Stimulated activated CD8-positive, alpha-beta memory T cell treated with anti-CD3 and anti-CD28 coated beads, Interleukin-4, amount 100 ng/mL, for 4 hours (primary cell): ENCODE results near the gene TBX15.
"Not testable (repeated sequence)": the region's sequence is repeated elsewhere in the genome, so short reads cannot be mapped to it uniquely, and the experiment has no call there.

Source experiments
- DNase-seq, 2 donors: peaks; one replicate each; pipeline ENCODE4 v3.0.0-alpha.2; 2020; ENCODE audit warnings: low read depth in 2 of 2, low spot score in 1 of 2

TBX15 gene

GRCh38 chr1:118928739-118929554, 59.2 kb downstream of the TBX15 start:
- no peak for DNase-seq

DNA sequence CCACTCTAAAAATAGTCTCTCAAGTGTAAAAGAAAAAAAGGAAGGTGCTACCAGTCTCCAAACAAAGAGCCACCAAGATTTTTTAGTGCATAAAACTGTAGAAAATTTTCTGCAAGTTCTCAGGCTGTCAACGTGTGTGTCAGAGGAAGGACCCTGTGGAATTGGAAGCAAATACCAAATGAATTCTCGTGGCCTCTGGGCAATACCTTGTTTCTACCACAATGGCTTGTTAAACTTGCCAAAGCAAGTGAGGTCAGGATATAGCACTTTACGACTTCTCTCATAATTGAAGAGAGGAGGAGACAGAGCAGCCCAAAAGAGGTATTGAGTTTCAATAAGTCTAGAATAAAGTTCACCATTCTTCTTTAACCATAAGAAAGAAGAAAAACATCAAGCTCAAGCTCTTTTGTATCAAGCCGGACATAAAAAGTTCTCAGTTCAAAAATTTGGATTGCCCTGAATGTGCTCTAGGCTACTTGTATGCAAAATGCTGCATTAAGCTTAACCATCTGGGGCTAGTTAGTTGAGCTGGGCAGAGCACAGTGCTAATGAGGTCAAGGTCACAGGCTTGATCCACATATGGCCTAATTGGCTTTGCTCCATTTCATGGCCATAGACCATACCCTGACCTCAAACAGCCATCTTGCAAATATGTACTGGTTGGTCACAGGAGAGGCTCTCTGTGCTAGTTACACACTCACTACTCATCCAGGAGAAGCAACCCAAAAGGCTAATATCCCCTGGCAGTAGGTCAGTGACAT, 60.5 kb downstream of the TBX15 start:
- DNase-seq: no peak

- no peak for DNase-seq
Measured at GRCh38 chr1:118926261-118926660, 61.9 kb downstream of the TBX15 start.

- no peak for DNase-seq
Measured at GRCh38 chr1:118925651-118926050, 62.5 kb downstream of the TBX15 start.

GRCh38 chr1:118923319-118923718, 64.8 kb downstream of the TBX15 start:
- no peak for DNase-seq

DNA sequence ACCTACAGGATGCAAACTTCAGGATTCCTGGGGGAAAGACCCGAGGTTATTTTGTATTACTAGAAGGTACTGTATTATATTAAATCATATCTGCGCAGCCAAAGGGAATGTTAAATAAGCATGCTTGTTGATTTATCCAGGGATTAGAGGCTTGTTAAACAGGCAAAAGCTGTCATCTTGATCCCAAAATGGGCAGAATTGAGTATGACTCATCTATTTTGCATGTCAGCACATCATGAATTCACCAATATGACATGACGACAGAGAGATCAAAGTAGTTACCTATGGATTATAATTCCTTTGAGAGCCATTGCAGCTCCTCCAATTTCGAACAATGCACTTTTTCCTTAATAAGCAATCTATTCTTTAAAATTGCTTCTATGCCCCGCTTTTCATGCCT, 66.1 kb downstream of the TBX15 start:
- no peak for DNase-seq

DNA sequence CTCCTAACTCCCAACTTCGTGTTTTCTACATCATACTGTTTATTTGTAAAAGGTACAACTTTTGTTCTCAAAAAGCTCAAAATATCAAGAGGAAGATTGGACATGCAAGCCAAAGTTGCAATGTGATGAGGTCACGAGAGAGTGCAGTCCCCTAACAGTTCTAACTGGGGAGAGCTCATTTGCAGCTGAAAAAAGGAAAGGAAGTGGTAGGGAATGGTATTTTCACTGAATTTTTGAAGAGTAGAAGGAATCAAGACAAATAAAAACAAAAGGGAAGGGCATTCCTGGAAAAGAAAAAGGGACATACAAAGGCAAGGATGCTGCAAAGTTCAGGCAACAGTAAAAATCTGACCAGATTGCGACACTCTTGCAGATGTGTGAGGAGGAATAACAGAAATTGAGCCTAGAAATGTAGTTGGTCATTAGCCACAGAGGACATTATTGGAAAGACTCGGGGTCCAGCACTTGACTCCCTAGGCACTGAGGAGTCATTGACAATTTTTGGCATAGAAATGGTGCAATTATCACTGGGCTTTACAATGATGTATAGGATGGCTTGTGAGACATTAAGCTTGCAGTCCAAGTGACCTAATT, 67.9 kb downstream of the TBX15 start:
- no peak for DNase-seq

- no peak for DNase-seq
Measured at GRCh38 chr1:118918940-118919259, 69.2 kb downstream of the TBX15 start.

DNA sequence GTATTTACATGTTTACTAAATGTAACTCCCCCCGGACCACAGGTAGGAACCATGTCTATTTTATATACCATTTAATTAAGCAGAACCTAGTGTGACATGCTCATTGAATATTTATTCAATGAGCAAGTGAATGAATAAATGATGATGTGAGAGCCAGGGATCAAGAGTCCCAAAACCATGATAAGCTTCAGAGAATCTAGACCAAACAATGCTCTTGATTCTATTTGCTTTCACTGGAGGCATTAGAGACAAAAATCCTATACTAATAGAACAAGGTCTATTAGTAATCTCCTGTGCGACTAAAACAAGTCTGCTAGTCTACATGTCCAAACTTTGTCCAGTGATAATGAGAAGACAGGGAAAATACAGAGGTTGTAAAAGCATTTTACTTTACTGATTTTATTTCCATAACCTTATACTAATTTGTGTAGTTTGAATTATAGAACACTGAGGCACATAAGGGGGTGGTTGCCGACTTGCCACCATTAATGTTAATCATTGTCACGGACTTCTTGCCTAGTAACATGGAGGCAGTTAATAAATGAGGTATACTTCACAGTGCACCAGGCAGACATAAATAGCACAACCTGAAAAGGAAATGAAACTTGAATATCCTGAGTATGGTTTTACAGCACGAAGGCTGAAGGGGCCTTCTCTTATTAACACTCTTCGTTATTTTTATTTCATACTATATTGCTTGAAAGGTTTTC, 69.8 kb downstream of the TBX15 start:
- no peak for DNase-seq

DNA sequence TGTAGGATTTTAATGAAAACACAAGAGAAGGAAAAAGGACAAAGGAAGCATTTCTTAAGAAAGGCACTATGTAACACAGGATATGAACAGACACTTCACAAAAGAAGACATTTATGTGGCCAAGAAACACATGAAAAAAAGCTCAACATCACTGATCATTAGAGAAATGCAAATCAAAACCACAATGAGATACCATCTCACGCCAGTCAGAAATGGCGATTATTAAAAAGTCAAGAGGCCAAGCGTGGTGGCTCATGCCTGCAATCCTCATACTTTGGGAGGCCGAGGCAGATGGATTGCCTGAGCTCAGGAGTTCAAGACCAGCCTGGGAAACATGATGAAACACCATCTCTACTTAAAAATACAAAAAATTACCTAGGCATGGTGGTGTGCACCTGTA, 71.8 kb downstream of the TBX15 start:
- not testable (repeated sequence) for DNase-seq

DNA sequence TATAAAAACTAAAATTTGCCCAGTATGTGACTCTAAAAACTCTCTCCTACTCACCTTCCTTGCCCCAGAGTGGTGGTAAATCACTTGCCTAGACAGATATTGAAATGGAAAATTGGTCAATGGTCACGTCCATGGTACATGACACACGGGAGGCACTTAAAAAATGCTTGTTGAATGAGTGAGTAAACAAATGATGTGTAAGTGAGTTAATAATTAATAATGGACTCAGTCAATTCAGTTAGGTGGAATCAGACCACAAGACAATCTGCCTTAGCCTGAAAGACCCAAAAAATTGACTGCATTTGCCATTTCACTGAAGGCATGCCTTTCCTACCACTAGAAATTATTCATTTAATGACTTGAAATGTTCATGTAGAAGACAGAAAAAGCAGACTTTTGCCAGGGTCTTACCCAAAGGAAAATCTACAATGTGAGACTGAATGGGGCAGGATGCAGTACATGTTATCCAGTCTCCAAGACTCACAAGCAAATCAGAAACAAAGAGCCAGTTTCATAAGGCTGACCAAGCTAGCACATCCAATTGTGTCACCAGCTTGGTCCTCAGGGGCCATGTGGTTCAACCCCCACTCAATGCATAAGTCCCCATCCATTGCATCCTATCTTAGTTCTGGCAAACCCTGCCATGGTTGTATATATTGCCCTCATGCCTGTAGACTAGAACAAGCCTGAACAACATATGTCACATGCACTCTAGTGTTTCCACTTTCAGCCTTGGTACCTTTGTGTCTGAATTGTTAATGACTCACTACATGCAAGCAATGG, 73.6 kb downstream of the TBX15 start:
- DNase-seq: no peak

- DNase-seq: no peak
Measured at GRCh38 chr1:118913818-118914217, 74.3 kb downstream of the TBX15 start.

GRCh38 chr1:118912574-118912973, 75.6 kb downstream of the TBX15 start:
- no peak for DNase-seq

DNA sequence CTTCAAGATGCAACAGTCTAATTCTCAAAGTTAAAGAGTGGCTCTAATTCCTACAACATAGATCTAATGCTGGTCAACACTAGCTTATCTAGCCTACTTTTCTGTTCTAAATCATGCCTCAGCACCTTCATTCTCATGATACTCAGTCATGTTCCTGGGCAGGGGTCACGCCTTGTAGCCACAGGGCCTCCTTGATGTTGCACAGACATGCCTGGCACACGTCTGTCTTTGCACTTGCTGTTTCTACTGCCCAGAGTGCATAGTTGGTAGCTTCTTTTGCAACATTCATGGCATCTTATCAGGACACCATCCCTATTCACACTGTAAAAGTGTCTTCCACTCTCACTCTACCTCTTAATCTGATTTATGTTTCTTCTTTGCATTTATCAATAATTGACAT, 76.6 kb downstream of the TBX15 start:
- DNase-seq: no peak

DNA sequence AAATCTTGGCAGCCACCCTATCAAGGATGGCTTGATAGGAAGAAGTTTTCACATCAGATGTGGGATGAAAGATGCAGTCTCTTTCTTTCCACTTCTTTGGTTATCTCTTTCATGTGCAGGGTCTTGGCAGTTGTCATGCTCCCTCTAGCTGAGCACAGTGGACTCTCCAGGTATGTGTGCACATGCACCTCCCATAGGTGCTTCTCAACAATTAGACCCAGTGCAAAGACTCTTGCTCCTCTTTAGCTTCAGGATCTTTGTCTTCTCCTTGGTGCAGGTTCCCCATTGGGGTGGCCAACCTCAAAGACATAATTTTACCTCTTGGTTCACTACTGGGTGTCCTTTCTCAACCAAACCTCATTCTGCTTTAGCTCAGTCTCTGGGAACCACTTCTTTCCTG, 80.7 kb downstream of the TBX15 start:
- no peak for DNase-seq

DNA sequence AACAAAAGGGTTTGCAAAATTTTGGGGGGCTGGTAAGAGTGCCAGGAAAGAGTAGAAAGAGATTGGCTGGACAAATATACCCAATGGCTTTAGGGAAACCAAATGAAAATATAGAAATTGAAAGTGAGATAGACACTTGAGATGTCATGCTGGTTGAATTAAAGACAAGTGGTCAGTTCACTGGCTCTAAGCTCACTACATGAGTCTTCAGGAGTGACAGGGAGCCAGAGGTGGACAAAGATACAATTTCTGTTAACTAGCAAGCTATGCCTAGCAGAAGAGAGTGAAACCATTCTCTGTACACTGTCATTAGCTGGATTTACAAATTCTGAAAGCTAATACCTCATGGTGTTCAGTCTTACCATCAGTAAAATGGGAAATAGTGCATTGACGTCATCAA, 82.5 kb downstream of the TBX15 start:
- DNase-seq: no peak

DNA sequence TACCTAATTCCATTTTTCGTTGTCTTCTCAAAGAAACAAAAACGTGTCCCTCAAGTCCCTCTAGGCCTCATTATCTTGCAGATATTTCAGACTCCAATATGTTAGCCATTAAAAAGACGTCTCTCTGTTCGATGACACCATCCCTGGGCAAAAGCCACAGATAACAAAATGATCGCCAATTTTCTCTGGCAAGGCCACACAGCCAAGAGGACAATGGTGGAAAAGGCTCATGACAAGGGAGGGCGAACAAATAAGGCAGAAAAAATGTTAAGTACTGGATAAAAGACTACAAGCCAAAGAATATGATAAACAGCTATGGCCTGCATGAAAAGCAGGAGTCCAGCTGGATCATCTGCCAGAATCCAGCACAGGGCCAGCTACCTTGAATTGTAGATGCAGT, 82.9 kb downstream of the TBX15 start:
- DNase-seq: no peak

DNA sequence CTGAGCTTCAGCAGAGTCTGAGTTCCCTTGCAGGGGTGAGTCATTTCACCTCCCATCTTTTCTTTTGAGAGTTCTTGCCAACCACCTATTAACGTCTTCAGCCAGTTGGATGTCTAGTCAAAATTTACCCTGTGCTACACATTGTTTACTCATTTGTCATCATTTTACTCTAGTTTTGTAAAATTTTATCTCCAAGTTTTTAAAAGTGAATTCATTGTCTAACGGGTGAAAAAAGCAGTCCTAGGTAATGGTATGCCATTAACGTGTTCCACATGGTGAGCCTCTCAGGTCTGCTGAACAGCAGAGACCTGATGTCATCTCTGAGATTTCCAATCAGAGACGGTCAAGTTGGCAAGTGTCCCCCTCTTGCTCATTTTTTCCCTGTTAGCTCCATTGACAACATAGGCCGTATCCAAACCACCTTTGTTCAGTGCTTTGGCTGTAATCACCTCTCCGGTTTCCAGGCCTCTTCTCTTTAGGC, 85.4 kb downstream of the TBX15 start:
- no peak for DNase-seq

GRCh38 chr1:118902299-118902698, 85.8 kb downstream of the TBX15 start:
- DNase-seq: no peak

DNA sequence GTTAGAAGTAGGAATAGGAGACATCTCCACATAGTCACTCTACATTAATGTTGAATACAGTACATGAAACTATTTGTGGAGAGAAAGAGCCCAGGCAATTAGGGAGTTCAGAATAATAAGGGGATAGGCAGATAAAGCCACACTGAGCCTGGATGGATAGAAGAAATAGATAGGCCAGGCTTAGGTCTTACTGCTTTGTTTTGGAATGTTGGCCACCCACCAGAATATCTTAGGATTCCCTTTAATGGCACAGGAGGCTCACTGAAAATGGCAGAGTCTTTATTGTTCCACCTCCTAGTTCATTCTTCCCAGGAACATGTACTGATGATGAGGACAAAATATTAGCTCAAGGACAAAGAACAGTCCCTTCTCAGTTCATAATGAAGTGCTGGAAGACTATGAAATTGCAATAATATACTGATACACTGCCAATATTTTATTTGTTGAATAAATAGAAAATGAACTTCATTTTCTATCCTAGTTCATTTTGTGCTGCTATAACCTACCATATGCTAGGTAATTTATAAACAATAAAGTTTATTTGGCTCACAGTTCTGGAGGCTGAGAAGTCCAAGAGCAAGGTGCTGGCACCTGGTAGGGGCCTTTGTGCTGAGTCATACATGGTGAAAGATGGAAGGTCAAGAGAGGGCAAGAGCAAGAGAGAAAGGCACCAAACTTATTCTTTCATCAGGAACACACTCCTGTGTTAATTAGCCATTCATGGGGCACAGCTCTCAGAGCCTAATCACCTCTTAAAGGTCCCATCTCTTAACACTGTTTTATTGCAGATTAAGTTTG, 87.3 kb downstream of the TBX15 start:
- no peak for DNase-seq
